Upper lobe of right lung (tissue), 1 donor: ENCODE results near the gene ADCK1. TPM values are rescaled to one million over a fixed set of nuclear protein-coding genes. Genes with fewer than 3 reads are reported as not detected.

Experiments used
- ATAC-seq: fragments of 200-7000 bp; cut with Tn5 transposase; one replicate; pipeline ENCODE4 v1.9.1; 2020; ENCODE audit warnings: mild to moderate bottlenecking, moderate library complexity
- DNase-seq: peaks from one replicate; pipeline ENCODE4 v3.0.0-alpha.2; 2020
- H3K27ac ChIP-seq: fragments of 200-600 bp; one replicate; pipeline ENCODE4 v1.8.0; 2022
- H3K27me3 ChIP-seq: fragments of 200-600 bp; one replicate; pipeline ENCODE4 v1.8.0; 2022; ENCODE audit warnings: mild to moderate bottlenecking
- H3K36me3 ChIP-seq: fragments of 200-600 bp; one replicate; pipeline ENCODE4 v1.8.0; 2022
- H3K4me1 ChIP-seq: fragments of 200-600 bp; one replicate; pipeline ENCODE4 v1.8.0; 2022
- H3K4me3 ChIP-seq: fragments of 200-600 bp; one replicate; pipeline ENCODE4 v1.8.0; 2022; ENCODE audit warnings: mild to moderate bottlenecking
- H3K9me3 ChIP-seq: fragments of 200-600 bp; one replicate; pipeline ENCODE4 v1.8.0; 2022
- intact Hi-C: fragments of 100-400 bp; cut with DNase I; formaldehyde crosslinking; loops from one replicate; pipeline ENCODE4 v1.11.0; 2022
- total RNA-seq: library from RNA; stranded (reverse); fragmentation: NEBNext Ultra II Directional; extraction: Animal tissue kit (Norgen Biotek cat#: 25700); gene quantifications from one replicate; pipeline ENCODE4 v1.2.1, GENCODE V29; 2021
- TF ChIP-seq, protein P1 (sequence below): fragments of 200-600 bp; IDR thresholded peaks from one replicate; pipeline ENCODE4 v1.8.0; 2022; ENCODE audit warnings: antibody characterized with exemption
- donor health status: DM: no; HTN: yes; CAD: no; lungs with severe emphysema.

Gene ADCK1
- total RNA-seq, 1 donor from 2014 or later: 8.5 TPM

DNA sequence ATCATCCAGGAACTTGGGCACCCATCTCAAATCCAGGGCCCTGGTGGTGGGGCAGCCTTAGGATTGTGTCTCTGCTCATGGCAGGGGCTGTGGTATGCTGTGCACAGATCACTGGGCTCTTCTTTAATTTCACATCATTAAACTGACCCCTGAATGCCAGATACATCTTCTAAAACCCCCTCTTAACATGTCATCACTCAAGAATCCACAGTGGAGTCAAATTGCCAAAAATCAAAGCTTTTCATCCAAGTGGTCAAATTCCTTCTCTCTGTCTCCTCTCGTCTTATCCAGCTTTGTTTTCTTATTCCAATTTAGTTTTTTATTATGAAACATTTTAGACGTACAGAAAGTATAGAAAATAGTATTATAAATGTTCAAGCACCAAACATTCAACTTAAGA, 97.5 kb downstream of the ADCK1 start:
- Histone ChIP-seq H3K27ac (no peak overlapping the region), H3K27me3 (no peaks in the 10 kb centered on the region), H3K4me3 (no peak overlapping the region), H3K4me1 (no peaks in the 10 kb centered on the region), H3K36me3 (peaks cover 3% of the 10 kb centered on the region), H3K9me3 (no peaks in the 10 kb centered on the region)
- intact Hi-C loops: no loop called here
- no peak for DNase-seq
- ATAC-seq: no peak
- TF ChIP-seq, protein P1, sequence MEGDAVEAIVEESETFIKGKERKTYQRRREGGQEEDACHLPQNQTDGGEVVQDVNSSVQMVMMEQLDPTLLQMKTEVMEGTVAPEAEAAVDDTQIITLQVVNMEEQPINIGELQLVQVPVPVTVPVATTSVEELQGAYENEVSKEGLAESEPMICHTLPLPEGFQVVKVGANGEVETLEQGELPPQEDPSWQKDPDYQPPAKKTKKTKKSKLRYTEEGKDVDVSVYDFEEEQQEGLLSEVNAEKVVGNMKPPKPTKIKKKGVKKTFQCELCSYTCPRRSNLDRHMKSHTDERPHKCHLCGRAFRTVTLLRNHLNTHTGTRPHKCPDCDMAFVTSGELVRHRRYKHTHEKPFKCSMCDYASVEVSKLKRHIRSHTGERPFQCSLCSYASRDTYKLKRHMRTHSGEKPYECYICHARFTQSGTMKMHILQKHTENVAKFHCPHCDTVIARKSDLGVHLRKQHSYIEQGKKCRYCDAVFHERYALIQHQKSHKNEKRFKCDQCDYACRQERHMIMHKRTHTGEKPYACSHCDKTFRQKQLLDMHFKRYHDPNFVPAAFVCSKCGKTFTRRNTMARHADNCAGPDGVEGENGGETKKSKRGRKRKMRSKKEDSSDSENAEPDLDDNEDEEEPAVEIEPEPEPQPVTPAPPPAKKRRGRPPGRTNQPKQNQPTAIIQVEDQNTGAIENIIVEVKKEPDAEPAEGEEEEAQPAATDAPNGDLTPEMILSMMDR: no peak

DNA sequence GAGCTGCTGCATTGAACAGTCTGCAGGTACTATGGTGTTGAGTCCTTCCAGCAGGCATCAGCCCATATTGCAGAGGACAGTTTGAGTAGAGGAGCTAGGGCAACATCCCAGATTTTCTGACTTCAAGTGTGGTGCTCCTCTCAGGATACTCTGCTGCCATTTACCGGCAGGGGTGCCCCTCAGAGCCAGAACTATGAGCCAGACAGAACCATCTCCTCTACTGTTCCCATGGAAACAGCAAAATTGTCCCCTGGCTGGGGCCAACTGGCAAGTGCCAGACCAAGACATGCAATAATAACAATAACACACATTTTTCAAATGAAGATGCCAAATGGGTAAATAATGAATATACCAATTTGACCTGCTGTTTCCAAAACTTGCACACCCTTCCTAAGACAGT, 102.9 kb downstream of the ADCK1 start:
- TF ChIP-seq, protein P1: no peak

DNA sequence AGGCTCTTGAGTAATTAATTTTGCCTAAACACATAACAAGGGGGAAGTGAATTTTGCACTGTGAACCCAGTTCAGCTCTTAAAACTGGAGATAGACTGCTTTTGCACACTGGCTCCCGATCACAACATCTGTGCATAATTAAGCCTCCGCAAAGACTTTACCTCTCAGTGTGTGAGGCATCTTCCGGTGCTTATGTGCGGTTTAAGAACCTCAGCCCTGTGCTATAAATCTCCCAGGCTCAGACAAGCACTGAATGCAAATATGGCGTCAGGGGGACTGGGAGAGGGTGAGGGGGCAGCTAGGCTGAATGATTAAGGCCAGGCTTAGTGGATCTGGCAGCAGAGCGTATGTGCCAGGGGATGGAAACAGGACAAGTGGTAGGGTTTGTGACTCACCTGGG, 103.3 kb downstream of the ADCK1 start:
- ATAC-seq (no peak), DNase-seq (no peak)
- H3K9me3 ChIP-seq: no peaks in the 10 kb centered on the region
- intact Hi-C loops: no loop called here
- H3K36me3 ChIP-seq: peaks cover 3% of the 10 kb centered on the region
- no peak overlapping the region for H3K27ac ChIP-seq
- no peak overlapping the region for H3K4me3 ChIP-seq
- no peaks in the 10 kb centered on the region for H3K27me3 ChIP-seq
- TF ChIP-seq, protein P1: no peak
- no peaks in the 10 kb centered on the region for H3K4me1 ChIP-seq

More for the DNA sequence above, 102.9 kb downstream of the ADCK1 start:
- Histone ChIP-seq H3K27me3 (no peaks in the 10 kb centered on the region), H3K4me3 (no peak overlapping the region), H3K9me3 (no peaks in the 10 kb centered on the region), H3K4me1 (no peaks in the 10 kb centered on the region), H3K27ac (no peak overlapping the region), H3K36me3 (peaks cover 3% of the 10 kb centered on the region)
- ATAC-seq (no peak), DNase-seq (no peak)
- intact Hi-C loops: no loop called here

DNA sequence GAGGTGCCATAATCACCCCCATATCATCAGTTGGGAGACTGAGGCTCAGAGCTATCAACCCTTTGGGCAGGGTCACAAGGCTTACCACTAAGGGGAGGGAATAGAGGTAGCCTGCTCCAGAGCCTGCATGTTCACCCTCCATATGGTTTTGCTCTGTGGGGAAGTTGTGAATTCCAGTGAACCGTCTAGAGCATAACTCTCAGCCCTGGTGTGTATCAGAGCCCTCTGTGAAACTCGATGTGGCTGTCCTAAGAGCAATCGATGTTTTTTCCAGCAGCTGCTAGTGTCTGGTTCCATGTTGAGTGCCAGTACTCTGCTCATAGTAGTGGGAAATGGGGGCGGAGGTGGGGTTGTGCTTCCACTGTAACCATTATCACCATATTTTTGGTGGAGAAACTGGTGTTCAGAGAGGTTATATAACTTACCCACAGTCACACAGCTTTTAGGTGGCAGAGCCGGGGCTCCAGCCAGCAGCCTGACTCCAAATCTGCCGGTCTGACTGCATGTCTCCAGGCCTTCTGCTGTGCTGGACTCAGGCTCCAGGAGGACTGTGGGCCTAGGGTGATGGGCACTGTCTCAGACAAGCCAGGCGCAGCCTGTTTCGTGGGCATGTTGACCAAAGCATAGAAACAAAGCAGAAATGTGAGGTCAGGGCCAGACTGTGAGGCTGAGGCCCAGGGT, 104.2 kb downstream of the ADCK1 start:
- intact Hi-C loops: no loop called here
- H3K4me1 ChIP-seq: no peaks in the 10 kb centered on the region
- no peaks in the 10 kb centered on the region for H3K9me3 ChIP-seq
- ATAC-seq: no peak
- TF ChIP-seq, protein P1: no peak
- no peaks in the 10 kb centered on the region for H3K27me3 ChIP-seq
- H3K27ac ChIP-seq: no peak overlapping the region
- H3K4me3 ChIP-seq: no peak overlapping the region
- H3K36me3 ChIP-seq: peaks cover 3% of the 10 kb centered on the region
- DNase-seq: no peak

DNA sequence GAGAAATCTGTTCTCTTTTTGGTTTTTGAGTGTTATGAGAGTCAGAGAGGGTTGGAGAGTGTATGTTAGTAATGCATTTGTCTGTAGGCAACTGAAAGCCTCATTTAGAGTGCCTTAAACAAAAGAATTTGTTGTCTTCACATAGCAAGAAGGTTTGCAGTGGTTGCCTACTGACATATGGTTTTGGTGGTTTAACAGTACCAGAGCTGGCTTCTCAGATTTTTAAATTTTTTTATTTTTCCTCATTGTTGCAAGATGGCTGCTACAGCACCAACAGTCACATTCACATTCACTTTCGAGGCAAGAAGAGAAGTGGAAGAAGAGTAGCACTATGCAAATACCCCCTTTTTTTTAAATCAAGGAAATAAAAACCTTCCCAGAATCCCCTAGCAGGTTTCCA, 106.5 kb downstream of the ADCK1 start:
- Histone ChIP-seq H3K27me3 (no peaks in the 10 kb centered on the region), H3K4me3 (no peak overlapping the region), H3K9me3 (no peaks in the 10 kb centered on the region), H3K27ac (no peak overlapping the region), H3K4me1 (no peaks in the 10 kb centered on the region), H3K36me3 (no peaks in the 10 kb centered on the region)
- intact Hi-C loops: no loop called here
- DNase-seq (no peak), ATAC-seq (no peak)
- TF ChIP-seq, protein P1: no peak

DNA sequence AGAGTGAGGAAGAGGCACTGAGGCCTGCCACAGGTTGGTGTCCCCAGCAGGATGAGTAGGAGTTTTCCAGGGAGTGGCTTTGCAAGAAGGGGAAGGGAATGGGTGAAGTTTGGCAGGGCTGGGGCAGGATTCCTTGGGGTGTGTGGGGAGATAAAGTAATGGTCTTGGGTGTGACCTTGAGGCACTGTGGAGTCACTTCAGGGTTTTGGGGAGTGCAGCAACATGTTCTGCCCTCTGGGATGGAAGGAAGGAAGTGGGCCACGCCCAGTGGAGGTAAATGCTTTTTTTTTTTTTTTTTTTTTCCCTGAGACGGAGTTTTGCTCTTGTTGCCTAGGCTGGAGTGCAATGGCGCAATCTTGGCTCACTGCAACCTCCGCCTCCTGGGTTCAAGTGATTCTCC, 108.9 kb downstream of the ADCK1 start:
- H3K27me3 ChIP-seq: no peaks in the 10 kb centered on the region
- DNase-seq (no peak), ATAC-seq (no peak)
- H3K4me3 ChIP-seq: no peak overlapping the region
- intact Hi-C loops: no loop called here
- no peaks in the 10 kb centered on the region for H3K36me3 ChIP-seq
- no peaks in the 10 kb centered on the region for H3K4me1 ChIP-seq
- TF ChIP-seq, protein P1: no peak
- H3K9me3 ChIP-seq: no peaks in the 10 kb centered on the region
- no peak overlapping the region for H3K27ac ChIP-seq
